SU-DHL-6 (cell line): ENCODE results near the gene LRP1.

Experiments used
- H2AFZ ChIP-seq: fragments of 200-600 bp; sonication (generic); 2 replicates; pipeline ENCODE4 v1.6.1; 2014; ENCODE audit warnings: low read depth, mild to moderate bottlenecking, moderate library complexity, mixed read lengths, antibody characterized with exemption, low read length; ENCODE audit not compliant: severe bottlenecking
- H3F3A ChIP-seq: fragments of 200-600 bp; shearing (Covaris generic); 2 replicates; pipeline ENCODE4 v1.6.0; 2016; ENCODE audit warnings: antibody characterized with exemption, mild to moderate bottlenecking; ENCODE audit not compliant: insufficient read depth
- H3K27ac ChIP-seq: fragments of 200-600 bp; sonication (generic); 2 replicates; pipeline ENCODE4 v1.5.1; 2016; ENCODE audit warnings: low read depth, mild to moderate bottlenecking, low read length, moderate library complexity, mixed read lengths
- H3K27me3 ChIP-seq: fragments of 200-600 bp; sonication (generic), shearing (Covaris generic); 2 replicates; pipeline ENCODE4 v1.6.0; 2014; ENCODE audit warnings: mild to moderate bottlenecking, low read length
- H3K36me3 ChIP-seq: fragments of 200-600 bp; sonication (generic); 2 replicates; pipeline ENCODE4 v1.6.1; 2014; ENCODE audit warnings: mild to moderate bottlenecking, low read length, mixed read lengths
- H3K4me2 ChIP-seq: fragments of 300-600, 200-600 bp; shearing (Covaris generic), sonication (generic); 2 replicates; pipeline ENCODE4 v1.6.0; 2014; ENCODE audit warnings: low read length, low read depth, mild to moderate bottlenecking; ENCODE audit not compliant: poor library complexity, severe bottlenecking
- H3K4me3 ChIP-seq: fragments of 200-600 bp; sonication (generic); 2 replicates; pipeline ENCODE4 v1.5.1; 2014; ENCODE audit warnings: antibody characterized with exemption, low read length, mild to moderate bottlenecking, mixed read lengths; ENCODE audit not compliant: insufficient read depth, poor library complexity, severe bottlenecking
- H3K79me2 ChIP-seq: fragments of 200-600 bp; sonication (generic); 2 replicates; pipeline ENCODE4 v1.6.1; 2014; ENCODE audit warnings: mild to moderate bottlenecking, low read length, moderate library complexity; ENCODE audit not compliant: insufficient read depth
- H3K9ac ChIP-seq: fragments of 200-600 bp; sonication (generic); 2 replicates; pipeline ENCODE4 v1.7.0; 2014; ENCODE audit warnings: mild to moderate bottlenecking, low read length
- H3K9me2 ChIP-seq: fragments of 200-600 bp; sonication (generic); replicated peaks from 2 replicates; pipeline ENCODE4 v1.6.1; 2014; ENCODE audit warnings: low read length; ENCODE audit not compliant: insufficient read depth
- H3K9me3 ChIP-seq: fragments of 200-600 bp; sonication (generic); 2 replicates; pipeline ENCODE4 v1.6.1; 2014; ENCODE audit warnings: low read length, mixed read lengths; ENCODE audit not compliant: insufficient read depth
- H4K20me1 ChIP-seq: fragments of 200-600 bp; sonication (generic); 2 replicates; pipeline ENCODE4 v1.6.1; 2014; ENCODE audit warnings: low read depth, mild to moderate bottlenecking, antibody characterized with exemption, low read length, moderate library complexity, mixed read lengths
- EZH2phosphoT487 ChIP-seq: fragments of 200-600 bp; sonication (generic), shearing (Covaris generic); conservative IDR thresholded peaks from 2 replicates; pipeline ENCODE4 v1.6.1; 2018; ENCODE audit warnings: mild to moderate bottlenecking, antibody characterized with exemption, low read length, moderate library complexity, mixed read lengths
- TF ChIP-seq, protein P1 (sequence below): fragments of 200-600 bp; sonication (generic); IDR thresholded peaks from one replicate; pipeline ENCODE4 v1.5.1; 2017; ENCODE audit warnings: antibody characterized with exemption, mild to moderate bottlenecking, low read length, moderate library complexity; ENCODE audit not compliant: insufficient read depth, poor library complexity, severe bottlenecking

Gene LRP1

DNA sequence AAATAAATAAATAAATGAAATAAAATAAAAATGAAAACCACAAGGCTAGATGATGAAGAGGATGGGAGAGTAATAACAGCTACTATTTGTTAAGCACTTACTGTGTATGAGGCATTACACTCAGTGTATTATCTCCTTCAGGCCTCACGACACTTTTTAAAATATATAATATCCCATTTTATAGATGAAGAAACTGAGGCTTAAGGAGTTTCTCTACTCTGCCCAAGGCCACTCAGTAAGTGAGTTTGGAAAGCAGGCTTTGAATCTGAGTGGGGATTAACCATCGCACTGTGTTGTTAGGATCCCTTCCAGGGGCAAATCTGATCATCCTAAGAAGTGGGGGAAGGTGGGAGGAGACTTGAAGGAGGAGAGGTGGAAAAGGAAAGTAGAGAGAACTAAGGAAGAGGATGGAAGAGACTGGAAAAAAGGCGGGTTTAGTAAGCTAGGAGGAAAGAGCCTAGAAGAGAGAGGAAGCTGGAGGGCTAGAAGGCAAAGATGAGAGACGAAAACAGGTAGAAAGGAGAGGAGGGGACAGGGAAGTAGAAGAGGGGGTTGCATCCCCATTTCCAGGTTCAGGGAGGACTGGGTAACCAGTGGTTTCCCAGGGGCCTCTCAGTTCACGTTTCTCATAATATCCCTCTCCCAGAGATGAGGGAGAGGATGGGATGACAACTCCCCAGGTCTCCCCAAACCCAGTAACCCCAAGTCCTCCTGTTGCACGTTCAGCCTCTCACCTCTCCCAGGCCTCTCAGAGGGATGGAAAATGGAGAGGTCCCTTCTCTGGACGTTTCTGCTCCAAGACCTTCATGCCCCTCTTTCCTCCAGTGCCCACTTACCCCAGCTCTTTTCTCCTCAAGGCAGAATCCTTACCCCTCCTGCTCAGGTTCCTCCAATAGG, 18.8 kb upstream of the LRP1 start:
- Histone ChIP-seq H3K79me2 (peaks cover 37% of the 10 kb centered on the region), H4K20me1 (no peaks in the 10 kb centered on the region), H3K4me2 (peak overlapping the region; percentile 93), H3K9me2 (no peaks in the 10 kb centered on the region), H3K36me3 (0 out of 2 replicates have a peak, but pooled peaks cover 2% of the 10 kb centered on the region), H3F3A (0 out of 2 replicates have a peak, but pooled peaks cover 3% of the 10 kb centered on the region), H3K9ac (peak overlapping the region; percentile 95), H2AFZ (no peak overlapping the region), H3K27me3 (no peaks in the 10 kb centered on the region), H3K27ac (peak overlapping the region; percentile 91), H3K9me3 (no peaks in the 10 kb centered on the region), H3K4me3 (peak overlapping the region; percentile 78)
- TF ChIP-seq, protein P1, sequence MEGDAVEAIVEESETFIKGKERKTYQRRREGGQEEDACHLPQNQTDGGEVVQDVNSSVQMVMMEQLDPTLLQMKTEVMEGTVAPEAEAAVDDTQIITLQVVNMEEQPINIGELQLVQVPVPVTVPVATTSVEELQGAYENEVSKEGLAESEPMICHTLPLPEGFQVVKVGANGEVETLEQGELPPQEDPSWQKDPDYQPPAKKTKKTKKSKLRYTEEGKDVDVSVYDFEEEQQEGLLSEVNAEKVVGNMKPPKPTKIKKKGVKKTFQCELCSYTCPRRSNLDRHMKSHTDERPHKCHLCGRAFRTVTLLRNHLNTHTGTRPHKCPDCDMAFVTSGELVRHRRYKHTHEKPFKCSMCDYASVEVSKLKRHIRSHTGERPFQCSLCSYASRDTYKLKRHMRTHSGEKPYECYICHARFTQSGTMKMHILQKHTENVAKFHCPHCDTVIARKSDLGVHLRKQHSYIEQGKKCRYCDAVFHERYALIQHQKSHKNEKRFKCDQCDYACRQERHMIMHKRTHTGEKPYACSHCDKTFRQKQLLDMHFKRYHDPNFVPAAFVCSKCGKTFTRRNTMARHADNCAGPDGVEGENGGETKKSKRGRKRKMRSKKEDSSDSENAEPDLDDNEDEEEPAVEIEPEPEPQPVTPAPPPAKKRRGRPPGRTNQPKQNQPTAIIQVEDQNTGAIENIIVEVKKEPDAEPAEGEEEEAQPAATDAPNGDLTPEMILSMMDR, result no peak

DNA sequence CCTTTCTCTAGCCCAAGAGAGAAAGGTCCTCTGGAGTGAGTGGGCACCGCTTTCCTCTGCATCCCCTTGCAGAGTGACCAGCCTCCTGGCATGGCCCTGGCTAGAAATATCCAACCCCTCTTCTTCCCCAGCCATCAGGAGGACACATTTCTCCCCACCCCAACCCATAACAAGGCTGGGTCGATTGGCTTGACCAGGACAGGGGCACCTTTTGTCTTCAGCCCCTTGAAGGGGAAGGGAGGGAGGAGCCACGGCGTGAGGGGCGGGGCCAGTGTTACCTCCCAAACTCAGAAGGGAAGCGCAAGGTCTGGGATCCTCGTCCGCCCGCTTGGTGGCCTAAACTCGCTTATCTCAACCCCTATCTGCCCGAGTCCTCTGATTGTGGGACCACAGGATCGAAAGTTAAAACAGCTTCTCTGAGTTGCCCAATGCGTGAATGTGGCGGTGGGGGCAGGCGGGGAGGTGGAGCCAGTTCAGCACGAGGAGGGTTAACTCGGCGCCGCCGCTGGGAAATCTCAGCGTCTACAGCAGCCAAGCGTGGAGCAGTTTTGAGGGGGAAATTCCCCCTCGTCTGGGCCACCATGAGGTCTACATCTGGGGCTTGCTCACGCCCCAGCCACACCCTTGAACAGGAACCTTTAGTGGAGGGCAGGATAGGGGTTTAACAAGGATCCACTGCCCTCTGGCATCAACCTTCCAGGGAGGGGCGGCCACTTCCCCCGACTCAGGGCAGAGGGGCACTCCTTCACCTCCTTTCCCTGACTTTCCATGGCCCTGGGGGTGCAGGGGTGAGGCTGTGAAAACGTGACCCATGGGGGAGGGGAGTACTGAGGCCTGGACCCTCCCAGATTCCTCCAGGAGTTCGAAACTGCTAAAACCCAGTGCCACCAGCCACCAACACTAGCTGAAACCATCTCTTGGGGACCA, 17.9 kb upstream of the LRP1 start:
- peak overlapping the region; percentile 91 for H3K27ac ChIP-seq
- peak overlapping the region; percentile 93 for H3K4me2 ChIP-seq
- TF ChIP-seq, protein P1, result no peak
- no peak for TF ChIP-seq EZH2phosphoT487
- no peaks in the 10 kb centered on the region for H4K20me1 ChIP-seq
- no peaks in the 10 kb centered on the region for H3K27me3 ChIP-seq
- H3K9ac ChIP-seq, result peak overlapping the region; percentile 95
- H3K9me3 ChIP-seq, result no peaks in the 10 kb centered on the region
- H3F3A ChIP-seq, result 0 out of 2 replicates have a peak, but pooled peaks cover 3% of the 10 kb centered on the region
- no peaks in the 10 kb centered on the region for H3K9me2 ChIP-seq
- peak overlapping the region; percentile 2 for H2AFZ ChIP-seq
- peak overlapping the region; percentile 78 for H3K4me3 ChIP-seq
- 0 out of 2 replicates have a peak, but pooled peaks cover 2% of the 10 kb centered on the region for H3K36me3 ChIP-seq
- H3K79me2 ChIP-seq, result peaks cover 37% of the 10 kb centered on the region

DNA sequence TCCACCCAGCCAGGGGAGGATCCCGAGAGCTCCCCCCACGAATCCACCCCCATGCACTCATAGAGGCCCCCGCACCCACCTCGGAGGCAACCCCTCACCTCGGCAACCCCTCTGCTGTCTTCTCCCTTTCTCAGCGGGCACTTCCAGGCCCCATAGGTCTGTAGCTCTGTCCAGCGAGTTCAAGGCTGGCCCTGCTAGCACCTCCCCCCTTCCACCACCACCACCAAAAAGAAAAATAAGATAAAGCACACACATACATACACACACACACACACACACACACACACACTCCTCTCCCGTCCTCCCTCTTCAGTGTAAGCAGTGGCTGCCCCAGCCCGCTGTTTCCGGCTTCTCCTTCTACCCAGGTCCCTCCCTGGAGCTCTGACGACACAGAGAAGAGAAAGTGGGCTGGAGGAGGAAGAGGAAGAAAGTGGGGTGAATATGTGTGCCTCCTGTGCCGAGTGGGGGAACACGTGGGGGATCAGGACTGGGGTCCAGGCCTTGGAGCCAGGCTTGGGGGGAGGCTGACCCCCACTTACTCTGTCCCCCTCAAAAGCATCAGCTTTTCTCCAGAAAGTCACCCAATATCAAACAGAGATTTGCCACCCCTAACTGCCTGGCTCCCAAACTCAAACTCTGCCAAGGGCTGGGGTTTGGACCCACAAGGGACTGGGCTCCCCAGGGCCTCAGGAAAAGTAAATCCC, 17.1 kb upstream of the LRP1 start, which contains the start of gene STAT6:
TSS of gene STAT6 (minus strand) at position 332 of the 704 bp plus-strand sequence. CDS start 3,084 bp downstream, outside the sequence.
- H3K27me3 ChIP-seq, result no peaks in the 10 kb centered on the region
- peak within 1 kb of the TSS; percentile 95 for H3K9ac ChIP-seq
- no peaks in the 10 kb centered on the region for H3K9me2 ChIP-seq
- H3K79me2 ChIP-seq, result peaks cover 37% of the 10 kb centered on the region
- H3K27ac ChIP-seq, result peak within 1 kb of the TSS; percentile 91
- peak within 1 kb of the TSS; percentile 79 for H2AFZ ChIP-seq
- peak within 1 kb of the TSS; percentile 78 for H3K4me3 ChIP-seq
- peak within 1 kb of the TSS; percentile 93 for H3K4me2 ChIP-seq
- H3K9me3 ChIP-seq, result no peaks in the 10 kb centered on the region
- H3K36me3 ChIP-seq, result 0 out of 2 replicates have a peak, but pooled peaks cover 2% of the 10 kb centered on the region
- H3F3A ChIP-seq, result 0 out of 2 replicates have a peak, but pooled peaks cover 3% of the 10 kb centered on the region
- TF ChIP-seq EZH2phosphoT487, result no peak
- TF ChIP-seq, protein P1, result no peak
- H4K20me1 ChIP-seq, result no peaks in the 10 kb centered on the region
